Neural cell (in vitro differentiated cells): ENCODE data around the gene TACC3. TPM values are rescaled to one million over a fixed set of nuclear protein-coding genes. Genes with fewer than 3 reads are reported as not detected.

ENCODE experiments used
- H2AFZ ChIP-seq: fragments of 200-600, 300-800 bp; sonication (generic), shearing (Covaris generic); 2 replicates; pipeline ENCODE4 v1.6.0; 2014; ENCODE audit warnings: low read depth, mild to moderate bottlenecking, antibody characterized with exemption, low read length, moderate library complexity
- H3F3A ChIP-seq: fragments of 200-600 bp; shearing (Covaris generic); 2 replicates; pipeline ENCODE4 v1.6.1; 2016; ENCODE audit warnings: mild to moderate bottlenecking, moderate library complexity, mixed read lengths, antibody characterized with exemption, low read length; ENCODE audit not compliant: insufficient read depth, poor library complexity, severe bottlenecking
- H3K27ac ChIP-seq: fragments of 200-600, 300-800 bp; sonication (generic), shearing (Covaris generic); 2 replicates; pipeline ENCODE4 v1.5.1; 2014; ENCODE audit warnings: mild to moderate bottlenecking, low read length, moderate library complexity
- H3K27me3 ChIP-seq: fragments of 300-800, 200-600 bp; sonication (generic), shearing (Covaris generic); 2 replicates; pipeline ENCODE4 v1.6.0; 2014; ENCODE audit warnings: mild to moderate bottlenecking, low read depth, low read length, moderate library complexity; ENCODE audit not compliant: insufficient read depth
- H3K36me3 ChIP-seq: fragments of 300-800, 200-600 bp; sonication (generic), shearing (Covaris generic); 2 replicates; pipeline ENCODE4 v1.5.1; 2014; ENCODE audit warnings: mild to moderate bottlenecking, antibody characterized with exemption, low read length, moderate library complexity; ENCODE audit not compliant: insufficient read depth
- H3K4me2 ChIP-seq: fragments of 300-800, 200-600 bp; sonication (generic), shearing (Covaris generic); 2 replicates; pipeline ENCODE4 v1.6.0; 2014; ENCODE audit warnings: mild to moderate bottlenecking, low read length
- H3K4me3 ChIP-seq: fragments of 300-800, 200-600 bp; sonication (generic), shearing (Covaris generic); 2 replicates; pipeline ENCODE4 v1.5.1; 2014; ENCODE audit warnings: mild to moderate bottlenecking, low read length, moderate library complexity
- H3K79me2 ChIP-seq: fragments of 200-600 bp; shearing (Covaris generic); replicated peaks from 2 replicates; pipeline ENCODE4 v1.6.0; 2014; ENCODE audit warnings: mild to moderate bottlenecking, low read length, moderate library complexity; ENCODE audit not compliant: insufficient read depth
- H3K9ac ChIP-seq: fragments of 300-800, 200-600 bp; sonication (generic), shearing (Covaris generic); 2 replicates; pipeline ENCODE4 v1.6.1; 2016; ENCODE audit warnings: mild to moderate bottlenecking, low read length, mixed read lengths
- H3K9me2 ChIP-seq: fragments of 200-600 bp; shearing (Covaris generic); 2 replicates; pipeline ENCODE4 v1.6.1; 2016; ENCODE audit warnings: mild to moderate bottlenecking, low read length, mixed read lengths; ENCODE audit not compliant: insufficient read depth
- H3K9me3 ChIP-seq: fragments of 200-600, 300-800 bp; sonication (generic), shearing (Covaris generic); 2 replicates; pipeline ENCODE4 v1.6.1; 2016; ENCODE audit warnings: mild to moderate bottlenecking, mixed run types, low read length, moderate library complexity, mixed read lengths
- H4K20me1 ChIP-seq: fragments of 200-600 bp; shearing (Covaris generic); 2 replicates; pipeline ENCODE4 v1.6.1; 2016; ENCODE audit warnings: mild to moderate bottlenecking, mixed run types; ENCODE audit not compliant: insufficient read depth
- CTCF ChIP-seq: fragments of 450-650 bp; IDR thresholded peaks from 2 replicates; pipeline ENCODE4 v1.5.1; 2014; ENCODE audit warnings: antibody characterized with exemption, mild to moderate bottlenecking, moderate library complexity; ENCODE audit not compliant: poor library complexity, severe bottlenecking
- EP300 ChIP-seq: fragments of 450-650 bp; conservative IDR thresholded peaks from 2 replicates; pipeline ENCODE4 v1.6.1; 2014; ENCODE audit warnings: antibody characterized with exemption, mild to moderate bottlenecking, moderate library complexity; ENCODE audit not compliant: poor library complexity, severe bottlenecking
- EZH2 ChIP-seq: fragments of 200-600, 300-800 bp; shearing (Covaris generic), sonication (generic); IDR thresholded peaks from 2 replicates; pipeline ENCODE4 v1.6.1; 2014; ENCODE audit warnings: antibody characterized with exemption, low read length, borderline replicate concordance, mild to moderate bottlenecking; ENCODE audit not compliant: insufficient read depth, poor library complexity, severe bottlenecking
- MXI1 ChIP-seq: fragments of 450-650 bp; conservative IDR thresholded peaks from 2 replicates; pipeline ENCODE4 v1.6.1; 2014; ENCODE audit warnings: antibody characterized with exemption, mild to moderate bottlenecking; ENCODE audit not compliant: poor library complexity, severe bottlenecking
- POLR2AphosphoS5 ChIP-seq: IDR thresholded peaks from 2 replicates; pipeline ENCODE4 v1.6.1; 2012
- RAD21 ChIP-seq: fragments of 450-650 bp; conservative IDR thresholded peaks from 2 replicates; pipeline ENCODE4 v1.6.1; 2014; ENCODE audit warnings: antibody characterized with exemption, mild to moderate bottlenecking, moderate library complexity
- REST ChIP-seq: IDR thresholded peaks from 2 replicates; pipeline ENCODE4 v1.6.1; 2012; ENCODE audit warnings: borderline replicate concordance
- SMC3 ChIP-seq: fragments of 450-650 bp; conservative IDR thresholded peaks from 2 replicates; pipeline ENCODE4 v1.6.1; 2014; ENCODE audit warnings: antibody characterized with exemption, mild to moderate bottlenecking, moderate library complexity; ENCODE audit not compliant: poor library complexity
- TAF1 ChIP-seq: IDR thresholded peaks from 2 replicates; pipeline ENCODE4 v1.6.1; 2012; ENCODE audit warnings: low read depth
- polyA plus RNA-seq: library from polyadenylated mRNA; depleted of rRNA; stranded (reverse); fragments of >200 nt; gene quantifications from 2 replicates; pipeline ENCODE4 v1.2.3, GENCODE V29; 2014

Gene TACC3
- polyA plus RNA-seq, 1 donor from 2014 or later, result 2.6 TPM

GRCh38 chr4:1749370-1749769, 28.0 kb downstream of the TACC3 start:
- Histone ChIP-seq H3K79me2 (no peaks in the 10 kb centered on the region), H3K27me3 (no peaks in the 10 kb centered on the region), H3K9me2 (no peaks in the 10 kb centered on the region), H3F3A (no peaks in the 10 kb centered on the region), H3K9me3 (no peaks in the 10 kb centered on the region), H2AFZ (no peak overlapping the region), H3K9ac (no peak overlapping the region), H3K36me3 (no peaks in the 10 kb centered on the region), H3K4me2 (no peak overlapping the region), H4K20me1 (no peaks in the 10 kb centered on the region), H3K27ac (no peak overlapping the region), H3K4me3 (no peak overlapping the region)
- TF ChIP-seq CTCF (no peak), RAD21 (no peak), TAF1 (no peak), MXI1 (no peak), EP300 (no peak), SMC3 (no peak), REST (no peak), EZH2 (no peak), POLR2AphosphoS5 (no peak)

GRCh38 chr4:1749826-1750225, 28.5 kb downstream of the TACC3 start:
- Histone ChIP-seq H4K20me1 (no peaks in the 10 kb centered on the region), H3K27ac (no peak overlapping the region), H3K27me3 (no peaks in the 10 kb centered on the region), H3F3A (no peaks in the 10 kb centered on the region), H2AFZ (no peak overlapping the region), H3K79me2 (no peaks in the 10 kb centered on the region), H3K9ac (no peak overlapping the region), H3K9me2 (no peaks in the 10 kb centered on the region), H3K4me2 (no peak overlapping the region), H3K9me3 (no peaks in the 10 kb centered on the region), H3K4me3 (no peak overlapping the region), H3K36me3 (no peaks in the 10 kb centered on the region)
- TF ChIP-seq CTCF (no peak), TAF1 (no peak), EZH2 (no peak), POLR2AphosphoS5 (no peak), REST (no peak), MXI1 (no peak), SMC3 (no peak), RAD21 (no peak), EP300 (no peak)
